Esophagus muscularis mucosa (tissue), 3 donors: Measurements from ENCODE around the gene INTS11.

ENCODE experiments used
- CTCF ChIP-seq, 3 experiments: fragments of 200-600 bp in 2 of 3; fragments of 450-650 bp in 1 of 3; sonication (generic) in 2 of 3; IDR thresholded peaks; one replicate each; pipeline ENCODE4 v1.5.1; 2017 to 2019; ENCODE audit warnings: antibody characterized with exemption in 3 of 3, mild to moderate bottlenecking in 2 of 3, moderate library complexity in 1 of 3
- EP300 ChIP-seq: sonication (generic); formaldehyde crosslinking; IDR thresholded peaks from one replicate; pipeline ENCODE4 v1.6.1; 2017; ENCODE audit warnings: antibody characterized with exemption

GRCh38 chr1:1280782-1281481 lies 43.5 kb downstream of the INTS11 start:
- TF ChIP-seq CTCF (IDR thresholded peaks at IDR 0.05) (no peak), EP300 (no peak)
